Posterior vena cava (tissue), 2 donors: ENCODE measurements around the gene ASIC4. TPM values are rescaled to one million over a fixed set of nuclear protein-coding genes. Genes with fewer than 3 reads are reported as not detected.

Experiments
- DNase-seq: peaks from one replicate; pipeline ENCODE4 v3.0.0-alpha.2; 2020; ENCODE audit warnings: low spot score
- intact Hi-C, 2 donors: fragments of 100-400 bp; cut with DNase I; formaldehyde crosslinking; loops; one replicate each; pipeline versions ENCODE4 v1.14.1 to v1.14.2; 2022 to 2023
- total RNA-seq, 2 donors: library from RNA; stranded (reverse); fragmentation: NEBNext Ultra II Directional; extraction: Animal tissue kit (Norgen Biotek cat#: 25700); gene quantifications; one replicate each; pipeline ENCODE4 v1.2.1, GENCODE V29; 2021
- donor health status: DM: yes; HTN: yes; CAD: no.
- donor health status: DM: yes; HTN: yes; CAD: no.

The ASIC4 gene
- total RNA-seq, 2 donors from 2014 or later: 0.38 TPM; not detected in 1

- no peak for DNase-seq
- intact Hi-C loops: no loop called here
Observed at GRCh38 chr2:219495531-219496122, 18.7 kb upstream of the ASIC4 start.

GRCh38 chr2:219496247-219496824 is 17.9 kb upstream of the ASIC4 start:
- intact Hi-C loops: no loop called here
- DNase-seq: no peak

- intact Hi-C loops: no loop called here
- DNase-seq: no peak
Observed at GRCh38 chr2:219496825-219497494, 17.3 kb upstream of the ASIC4 start.

GRCh38 chr2:219497495-219498279 is 16.6 kb upstream of the ASIC4 start:
- peak; percentile 97 for DNase-seq
- intact Hi-C loops: no loop called here

- intact Hi-C loops: no loop called here
- peak; percentile 99 for DNase-seq
Observed at GRCh38 chr2:219498280-219499057, 15.8 kb upstream of the ASIC4 start, which contains the start of gene GMPPA. Gene GMPPA, plus strand, starts transcription at chr2:219498891. Its CDS starts 1,085 bp downstream, at chr2:219499976.

GRCh38 chr2:219499058-219499307 is 15.3 kb upstream of the ASIC4 start:
- DNase-seq: no peak
- intact Hi-C loops: no loop called here

GRCh38 chr2:219499555-219499954 is 14.7 kb upstream of the ASIC4 start:
- no peak for DNase-seq
- intact Hi-C loops: no loop called here

- intact Hi-C loops: no loop called here
- no peak for DNase-seq
Observed at GRCh38 chr2:219500135-219500534, 14.1 kb upstream of the ASIC4 start.

GRCh38 chr2:219501849-219502248 is 12.4 kb upstream of the ASIC4 start:
- intact Hi-C loops: no loop called here
- DNase-seq: no peak

- DNase-seq: no peak
- intact Hi-C loops: no loop called here
Observed at GRCh38 chr2:219502618-219503017, 11.7 kb upstream of the ASIC4 start.

- intact Hi-C loops: no loop called here
- no peak for DNase-seq
Observed at GRCh38 chr2:219505585-219505984, 8.7 kb upstream of the ASIC4 start.

- intact Hi-C loops: no loop called here
- DNase-seq: no peak
Observed at GRCh38 chr2:219506153-219506801, 8.0 kb upstream of the ASIC4 start.

- intact Hi-C loops: no loop called here
- no peak for DNase-seq
Observed at GRCh38 chr2:219506802-219507526, 7.3 kb upstream of the ASIC4 start.

GRCh38 chr2:219507581-219508443 is 6.5 kb upstream of the ASIC4 start:
- DNase-seq: no peak
- intact Hi-C loops: no loop called here

- no peak for DNase-seq
- intact Hi-C loops: no loop called here
Observed at GRCh38 chr2:219508444-219508734, 5.9 kb upstream of the ASIC4 start.

GRCh38 chr2:219508971-219509779 is 5.1 kb upstream of the ASIC4 start:
- no peak for DNase-seq
- intact Hi-C loops: no loop called here
